ENCODE data around the gene FILIP1L.
"Not testable (repeated sequence)": the region's sequence is repeated elsewhere in the genome, so short reads cannot be mapped to it uniquely, and the experiment has no call there.

Gene FILIP1L

DNA sequence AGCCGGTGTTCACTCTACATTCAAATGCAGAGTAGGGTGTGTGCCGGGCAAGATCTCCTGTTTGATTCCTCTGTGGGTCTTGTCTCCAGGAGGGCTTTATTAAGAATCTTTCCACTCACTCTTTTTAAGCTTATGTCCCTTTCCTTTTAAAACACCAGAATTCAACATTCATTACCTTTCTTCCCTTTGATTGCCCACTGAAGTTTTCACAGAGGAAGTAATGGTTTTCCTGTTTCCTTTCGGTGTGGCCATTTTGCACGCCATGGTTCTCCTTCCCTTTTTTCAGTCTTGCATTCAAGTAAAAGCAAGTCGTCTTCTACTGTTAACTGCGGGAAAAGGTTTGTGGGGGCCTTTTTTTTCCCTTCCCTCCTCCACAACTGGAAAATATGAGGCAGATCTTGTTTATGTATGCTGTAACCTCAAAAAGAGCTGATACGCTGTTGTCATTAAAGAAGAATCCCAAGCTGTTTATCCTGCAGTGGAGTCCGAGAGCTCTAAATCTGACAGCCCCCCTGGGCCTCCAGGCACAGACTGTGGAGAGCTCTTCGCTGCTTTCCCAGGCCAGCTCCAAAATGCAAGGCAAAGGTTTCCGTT lies 40.5 kb downstream of the FILIP1L start:
- DNase-seq (ENCODE audit: low spot score), result no peak

DNA sequence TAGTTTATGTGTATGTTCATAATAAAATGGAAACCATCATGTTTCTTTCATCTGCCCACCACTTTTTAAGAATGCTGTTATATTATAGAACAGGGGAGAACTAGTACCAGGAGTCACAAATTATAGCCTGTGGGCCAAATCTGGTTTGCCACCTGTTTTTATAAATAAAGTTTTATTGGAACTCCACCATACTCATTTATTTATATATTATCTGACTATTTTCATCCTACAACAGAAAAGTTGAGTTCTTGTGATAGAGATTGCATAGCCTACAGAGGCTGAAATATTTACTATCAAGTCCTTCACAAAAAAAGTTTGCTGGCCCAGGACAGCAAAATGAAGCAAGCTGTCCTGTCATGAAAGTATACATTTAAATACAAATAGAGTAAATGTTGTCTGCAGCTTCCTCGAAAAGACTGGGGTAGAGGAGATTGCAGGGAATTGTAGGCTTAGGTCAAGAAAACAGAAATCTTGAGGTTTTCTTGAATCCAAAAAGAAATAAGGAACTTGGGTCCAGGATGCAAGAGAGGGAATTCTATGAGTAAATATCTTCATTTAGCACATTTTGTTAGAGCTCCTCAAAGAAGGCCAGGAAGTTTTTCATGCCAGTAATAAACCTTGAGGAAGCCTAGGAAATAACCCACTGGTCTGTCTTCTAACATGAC lies 41.1 kb downstream of the FILIP1L start:
- no peak for DNase-seq (ENCODE audit: low spot score)

DNA sequence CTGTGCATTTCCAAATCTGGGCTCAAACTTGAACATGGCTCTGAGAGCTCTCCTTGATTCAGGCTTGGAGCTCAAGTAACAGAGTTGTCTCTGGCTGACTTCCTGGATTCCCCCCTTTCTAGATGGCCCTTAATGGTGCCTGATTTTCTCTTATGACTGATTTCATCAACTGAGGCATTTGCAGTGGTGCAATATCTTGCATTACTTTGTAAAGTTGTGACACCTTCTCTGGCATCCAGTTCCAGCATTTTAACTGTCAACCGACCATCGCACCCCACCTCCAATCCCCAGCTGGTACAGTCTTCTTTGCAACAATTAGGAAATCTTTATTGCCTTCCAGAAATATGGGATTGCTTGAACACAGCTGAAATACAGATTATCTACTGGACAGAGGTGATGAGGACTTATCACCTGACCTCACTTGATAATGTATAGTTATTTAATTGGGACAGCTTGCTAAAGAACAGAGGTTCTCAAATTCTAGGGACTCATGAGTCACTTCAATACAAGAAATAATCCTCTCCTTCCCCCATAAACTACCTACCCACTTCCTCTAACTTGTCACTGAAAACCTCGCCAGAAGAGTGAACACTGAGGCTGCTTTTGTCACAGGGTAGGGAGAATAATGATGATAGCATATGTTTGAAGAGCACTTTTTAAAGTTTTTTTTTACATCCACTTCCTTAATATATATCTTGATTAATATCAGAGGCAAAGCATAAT lies 41.8 kb downstream of the FILIP1L start:
- no peak for DNase-seq (ENCODE audit: low spot score)

DNA sequence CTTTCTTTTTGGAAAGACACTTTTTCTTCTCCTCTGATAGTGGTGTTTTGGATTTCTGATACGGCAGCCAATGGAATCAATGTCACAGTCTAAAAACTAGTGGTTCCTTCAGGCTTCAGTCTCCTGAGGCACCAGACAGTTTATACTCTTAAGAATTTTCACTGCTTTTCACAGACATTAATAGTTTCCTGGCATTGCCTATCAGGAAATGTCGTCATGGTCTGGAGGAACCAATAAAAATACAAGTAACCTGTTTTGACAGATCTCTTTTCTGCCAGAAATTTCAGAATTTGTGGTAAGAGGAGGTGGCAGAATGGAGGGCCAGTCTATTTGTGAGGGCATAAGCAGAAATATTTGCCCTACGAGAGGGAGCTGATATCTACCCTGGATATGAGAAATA lies 44.8 kb downstream of the FILIP1L start:
- DNase-seq (ENCODE audit: low spot score), result no peak

DNA sequence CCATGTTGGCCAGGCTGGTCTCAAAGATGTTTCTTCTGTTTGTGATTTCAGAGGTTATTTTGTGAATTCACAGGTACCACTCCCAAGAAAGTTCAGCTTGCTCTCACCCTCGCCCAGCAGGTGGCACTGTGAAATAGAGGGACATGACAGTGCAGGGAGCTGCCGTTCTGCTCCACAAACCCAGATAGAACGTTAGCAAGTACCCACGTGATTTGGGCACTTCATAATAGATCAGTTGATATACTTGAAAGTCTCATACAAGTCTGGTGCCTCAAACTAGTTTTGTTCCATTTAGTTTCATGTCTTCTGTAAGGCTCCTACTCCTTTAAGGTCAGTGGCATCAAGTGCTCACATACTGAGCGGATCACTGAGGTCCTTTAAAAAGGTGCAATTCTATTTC lies 45.5 kb downstream of the FILIP1L start:
- peak; percentile 85 for DNase-seq (ENCODE audit: low spot score)

DNA sequence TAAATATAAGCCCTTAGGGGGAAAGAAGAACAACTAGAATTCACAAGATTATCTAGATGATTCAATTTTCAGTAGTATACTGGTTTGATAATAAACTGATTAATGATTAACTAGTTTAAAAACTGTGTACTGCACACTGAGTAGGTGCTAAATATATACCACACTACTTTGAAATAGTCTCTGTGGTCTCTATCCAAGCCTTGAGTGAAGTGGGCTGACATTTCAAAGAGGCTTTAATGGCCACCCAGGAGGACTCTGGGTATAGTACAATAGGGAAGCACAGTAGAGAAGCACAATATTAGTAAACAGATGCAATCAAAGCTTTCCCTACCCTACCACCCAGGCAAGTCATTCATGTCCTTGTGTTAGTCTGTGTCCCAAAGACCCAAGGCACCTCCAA lies 46.7 kb downstream of the FILIP1L start:
- no peak for DNase-seq (ENCODE audit: low spot score)

DNA sequence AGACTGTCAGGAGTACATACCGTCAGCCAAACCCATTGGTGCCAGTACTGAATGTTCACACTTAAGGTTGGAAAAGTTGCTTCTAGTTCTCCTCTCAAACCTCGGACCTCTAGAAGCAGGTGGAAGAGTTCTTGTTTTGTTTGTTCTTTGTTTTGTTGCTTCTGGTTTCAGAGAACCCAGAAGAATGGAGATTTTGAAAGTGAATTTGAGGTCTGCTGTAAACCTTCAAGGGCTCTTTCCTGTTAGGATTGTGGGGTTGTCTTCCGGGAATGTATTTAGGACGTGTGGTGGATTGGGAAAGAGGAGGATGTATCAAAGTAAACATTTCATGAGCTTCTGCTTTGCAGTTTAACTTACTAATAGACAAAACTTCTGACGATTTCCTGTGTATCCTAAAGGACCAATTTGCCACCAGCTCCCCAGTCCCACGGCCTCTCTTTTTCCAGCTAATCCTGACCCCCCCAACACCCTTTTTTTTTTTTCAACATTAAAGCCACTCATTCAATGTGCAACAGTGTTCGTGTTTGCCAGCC lies 50.3 kb downstream of the FILIP1L start:
- DNase-seq (ENCODE audit: low spot score), result no peak

DNA sequence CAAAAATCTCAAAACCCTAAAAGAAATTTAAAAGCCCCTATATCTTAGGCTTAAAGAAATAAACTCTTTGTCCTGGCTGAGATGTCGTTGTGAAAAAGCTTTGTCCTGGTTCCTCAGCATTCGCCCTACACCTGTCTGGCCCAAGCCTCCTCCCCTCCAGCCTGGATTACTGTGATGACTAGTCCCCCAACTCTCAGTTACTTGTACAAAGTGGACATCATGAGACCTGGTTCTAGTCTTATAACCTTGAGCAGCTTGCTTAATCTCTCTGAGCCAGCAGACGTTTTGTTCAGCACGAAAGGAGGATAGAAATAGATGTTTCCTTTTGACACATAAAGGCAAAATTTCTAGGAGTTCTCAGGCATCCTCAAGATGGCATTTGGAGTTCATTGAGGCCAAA lies 51.6 kb downstream of the FILIP1L start:
- DNase-seq (ENCODE audit: low spot score), result no peak

DNA sequence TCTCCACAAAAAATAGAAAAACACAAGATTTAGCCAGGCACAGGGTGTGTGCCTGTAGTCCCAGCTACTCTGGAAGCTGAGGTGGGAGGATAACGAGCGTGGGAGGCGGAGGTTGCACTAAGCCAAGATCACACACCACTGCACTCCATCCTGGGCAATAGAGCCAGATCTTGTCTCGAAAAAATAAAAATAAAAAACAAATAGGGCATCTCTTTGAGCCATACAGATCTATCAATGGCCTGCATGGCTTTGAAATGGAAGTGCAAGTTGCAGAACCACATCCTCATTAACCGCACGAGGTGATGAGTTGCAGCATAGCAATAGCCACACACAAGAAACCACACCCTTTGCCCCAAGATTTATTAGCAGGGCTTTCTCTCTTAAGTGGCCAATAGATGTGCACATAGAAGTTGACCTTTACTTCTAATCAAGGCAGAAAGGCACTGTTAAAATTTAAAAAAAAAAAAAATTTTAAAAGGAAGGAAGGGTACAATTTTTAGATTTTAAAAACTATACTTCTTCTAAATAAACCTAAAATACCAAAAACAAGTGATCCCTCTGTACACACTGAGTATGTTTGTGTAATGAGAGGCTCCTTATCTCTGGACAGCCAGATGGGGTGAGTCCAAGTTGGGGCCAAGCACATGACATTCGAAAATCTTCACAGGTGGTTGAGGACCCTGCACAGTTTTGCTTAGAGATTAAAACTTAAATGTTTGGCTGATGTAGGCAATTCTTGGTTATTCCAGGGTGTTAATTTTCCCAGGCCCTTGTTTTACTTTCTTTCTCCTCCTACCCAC lies 53.4 kb downstream of the FILIP1L start:
- DNase-seq (ENCODE audit: low spot score), result no peak

DNA sequence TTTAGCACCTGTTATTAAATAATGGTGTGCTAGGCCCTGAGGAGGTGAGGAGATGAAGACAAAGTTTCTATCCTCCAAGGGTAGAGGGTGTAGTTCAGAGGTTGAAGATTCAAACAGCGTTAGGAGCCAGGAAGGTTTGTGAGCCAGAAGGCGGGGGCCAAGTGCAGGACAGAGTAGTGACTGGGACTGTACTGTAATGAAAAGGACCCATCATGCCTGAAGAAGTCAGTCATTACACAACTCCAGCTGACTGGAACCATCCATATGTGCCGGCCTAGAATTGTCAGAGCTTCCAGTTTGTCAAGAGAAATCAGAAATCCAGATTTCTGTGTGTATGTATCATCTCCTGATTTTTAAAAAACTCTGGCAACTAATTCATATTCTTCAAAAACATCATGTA lies 54.8 kb downstream of the FILIP1L start:
- no peak for DNase-seq (ENCODE audit: low spot score)

DNA sequence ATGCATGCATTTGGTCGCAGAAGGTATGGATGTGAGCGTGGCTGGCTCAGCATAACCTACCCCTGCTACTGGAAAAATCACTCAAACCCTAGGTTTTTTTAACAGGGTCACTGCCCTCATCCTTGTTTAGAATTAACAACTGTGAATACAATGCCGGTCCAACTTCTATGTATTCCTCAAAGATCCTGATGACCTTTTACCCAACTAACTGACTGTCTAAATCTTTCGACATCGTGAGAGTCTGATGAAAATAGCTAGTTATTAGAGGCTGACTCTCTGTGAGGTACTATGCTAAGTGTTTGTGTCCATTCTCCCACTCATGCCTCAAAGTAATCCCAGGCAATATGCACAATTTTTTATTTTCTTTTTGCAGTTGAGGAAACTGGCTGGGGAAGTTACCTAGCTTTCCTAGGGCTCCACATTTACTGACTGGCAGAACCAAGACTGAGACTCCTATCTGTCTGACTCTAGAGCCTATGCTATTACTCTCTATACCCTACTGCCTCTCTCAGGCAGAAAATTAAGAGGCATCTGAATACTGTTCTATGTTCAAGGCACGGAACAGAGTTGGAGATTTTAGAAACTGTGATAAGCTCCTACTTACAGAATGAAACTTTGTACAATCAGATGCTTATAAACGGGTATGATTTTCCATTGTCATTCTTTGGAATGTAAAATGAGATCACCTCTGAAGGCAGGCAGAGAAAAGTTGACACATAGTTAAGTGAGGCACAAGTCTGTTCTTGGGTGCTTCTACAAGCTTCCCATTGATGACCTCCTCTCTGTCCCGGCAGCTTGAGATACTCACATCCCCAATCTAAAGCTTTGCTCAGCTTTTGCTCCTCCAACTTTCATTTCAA lies 56.4 kb downstream of the FILIP1L start:
- no peak for DNase-seq (ENCODE audit: low spot score)

DNA sequence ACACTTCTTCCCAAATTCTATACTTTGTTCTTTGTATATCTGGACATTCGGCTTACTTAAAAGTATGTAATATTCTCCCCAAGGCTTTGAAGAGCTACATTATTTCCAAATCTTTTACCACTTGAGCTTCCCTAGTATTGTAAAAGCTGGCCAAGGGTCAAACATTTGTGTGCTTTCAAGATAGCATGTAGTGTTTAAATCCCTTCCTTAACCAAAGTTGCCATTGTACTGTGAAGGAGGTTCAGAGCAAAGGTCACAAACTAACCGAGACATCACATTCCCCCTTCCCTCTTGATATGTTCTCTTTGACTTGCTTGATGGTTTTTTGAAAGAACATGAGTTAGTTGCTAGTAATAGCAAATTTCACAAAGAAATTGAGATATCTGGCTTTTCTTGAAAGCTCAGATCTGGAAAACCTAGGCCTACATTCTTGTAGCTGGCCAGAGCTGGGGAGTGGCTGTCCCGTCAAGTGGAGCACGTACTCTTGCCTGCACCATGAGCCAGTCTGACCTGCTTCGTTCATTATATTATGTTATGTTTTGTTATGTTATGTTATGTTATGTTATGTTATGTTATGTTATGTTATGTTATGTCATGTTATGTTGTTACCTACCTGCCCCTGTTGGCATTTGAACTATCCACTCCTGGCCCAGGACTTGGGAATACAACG lies 60.2 kb downstream of the FILIP1L start:
- DNase-seq (ENCODE audit: low spot score), result no peak

DNA sequence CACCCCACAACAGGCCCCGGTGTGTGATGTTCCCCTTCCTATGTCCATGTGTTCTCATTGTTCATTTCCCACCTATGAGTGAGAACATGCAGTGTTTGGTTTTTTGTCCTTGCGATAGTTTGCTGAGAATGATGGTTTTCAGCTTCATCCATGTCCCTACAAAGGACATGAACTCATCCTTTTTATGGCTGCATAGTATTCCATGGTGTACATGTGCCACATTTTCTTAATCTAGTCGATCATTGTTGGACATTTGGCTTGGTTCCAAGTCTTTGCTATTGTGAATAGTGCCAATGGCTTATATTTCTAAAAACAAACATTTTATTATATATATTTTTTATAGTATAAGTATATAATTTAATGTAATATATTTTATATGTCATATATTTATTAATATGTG lies 62.8 kb downstream of the FILIP1L start:
- DNase-seq (ENCODE audit: low spot score), result not testable (repeated sequence)

DNA sequence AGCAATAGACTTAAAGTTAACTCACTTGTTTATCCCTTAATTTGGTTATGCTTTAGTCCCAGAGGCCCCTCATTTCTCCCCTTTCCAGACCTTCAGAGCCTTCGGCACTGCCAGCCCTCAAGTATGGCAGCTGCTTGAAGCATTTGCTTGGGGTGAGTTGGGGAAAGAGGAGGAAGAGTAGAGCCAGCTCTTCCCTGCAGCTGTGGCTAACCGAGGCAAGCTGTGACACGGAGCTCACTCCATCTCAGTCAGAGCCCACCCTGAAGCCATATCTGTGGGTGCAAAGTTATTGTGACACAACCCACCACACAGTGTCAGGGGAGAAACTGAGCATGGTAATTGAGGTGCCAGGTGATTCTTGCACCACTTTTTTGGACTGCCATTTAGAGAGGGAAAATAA lies 66.1 kb downstream of the FILIP1L start:
- no peak for DNase-seq (ENCODE audit: low spot score)

DNA sequence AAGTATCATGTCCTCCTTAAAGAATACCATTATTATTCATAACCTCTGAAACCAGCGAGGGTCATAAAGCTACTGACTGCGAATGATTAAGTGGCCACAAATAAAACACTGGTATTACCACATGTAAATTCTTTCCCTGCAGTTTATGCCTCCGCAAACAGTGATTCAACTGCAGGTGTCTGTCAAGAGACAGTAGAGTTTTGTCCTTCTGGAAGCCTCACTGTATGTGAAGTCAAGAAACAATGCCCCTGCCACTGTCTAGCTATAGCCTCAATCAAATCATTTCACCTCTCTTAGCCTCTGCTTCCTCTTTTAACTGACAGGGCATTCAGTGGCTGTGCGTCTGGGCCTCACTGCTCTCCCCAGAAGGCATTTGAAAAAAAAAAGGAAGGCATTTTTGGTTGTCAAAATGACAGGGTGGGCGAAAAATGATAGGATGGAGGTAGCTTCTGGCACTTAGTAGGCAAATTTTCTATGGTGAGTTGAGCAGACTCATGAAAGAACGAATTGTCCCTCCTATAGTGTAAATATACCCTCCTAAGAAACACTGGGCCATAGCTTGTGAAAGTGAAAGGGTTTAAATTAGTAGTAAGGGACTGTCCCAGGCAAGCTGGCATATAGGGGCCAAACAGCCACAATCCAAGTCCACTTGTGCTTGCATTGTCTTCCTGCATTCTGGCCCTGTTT lies 66.7 kb downstream of the FILIP1L start:
- DNase-seq (ENCODE audit: low spot score), result peak; percentile 76

DNA sequence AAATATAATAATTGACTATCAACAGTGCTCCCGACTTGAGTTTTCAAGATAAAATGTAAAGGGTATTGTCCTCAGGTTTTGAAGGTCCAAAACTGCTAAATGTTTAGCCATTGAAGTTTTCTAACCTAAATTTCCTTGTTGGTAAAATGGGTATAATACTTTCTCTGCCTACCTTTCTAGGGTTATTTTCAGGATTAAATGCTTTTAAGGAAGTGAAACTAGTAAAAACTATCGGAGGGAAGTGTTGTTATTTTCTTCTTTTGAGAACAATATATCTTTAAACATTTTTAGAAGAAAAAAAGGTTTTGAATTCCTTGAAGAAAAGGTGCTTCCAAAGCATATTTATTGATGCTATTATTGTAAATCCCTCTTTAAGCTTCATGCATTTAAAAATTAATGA lies 67.3 kb downstream of the FILIP1L start:
- DNase-seq (ENCODE audit: low spot score), result no peak

DNA sequence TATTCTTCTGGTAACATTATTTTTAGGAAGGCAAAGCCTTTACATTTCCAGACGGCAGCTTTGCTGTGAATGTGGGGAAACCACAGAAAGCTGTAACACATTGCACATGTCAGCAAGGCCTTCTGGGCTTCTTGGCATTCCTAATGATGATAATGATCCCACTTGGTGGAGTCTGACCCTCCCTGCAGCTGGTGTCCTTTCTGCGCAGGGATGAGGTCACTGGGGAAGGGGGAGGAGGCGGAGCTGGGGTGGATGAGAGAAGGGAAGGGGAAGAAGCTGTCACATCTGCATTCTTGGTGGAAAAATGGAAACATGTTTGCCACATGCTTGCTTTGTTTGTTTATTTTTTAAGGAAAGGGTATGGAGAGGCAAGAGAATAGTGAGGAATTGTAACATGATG lies 68.6 kb downstream of the FILIP1L start:
- DNase-seq (ENCODE audit: low spot score), result no peak

DNA sequence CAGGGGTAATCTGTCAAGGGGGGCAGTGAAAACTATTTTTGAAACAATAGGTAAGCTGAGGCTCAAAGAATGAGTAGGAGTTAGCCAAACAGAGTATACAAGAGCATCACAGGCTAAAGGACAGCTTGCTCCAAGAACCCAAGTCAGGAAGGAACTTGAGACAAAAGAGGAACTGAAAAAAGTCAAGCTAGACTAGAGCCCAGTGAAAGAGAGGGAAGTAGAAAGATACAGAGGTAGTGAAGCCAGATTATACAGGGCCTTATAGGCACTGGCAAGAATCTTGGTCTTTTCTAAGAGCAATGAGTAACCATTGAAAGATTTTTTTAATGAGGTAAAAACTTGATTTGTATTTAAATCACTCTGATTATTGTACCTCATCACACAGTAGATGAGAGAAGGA lies 69.9 kb downstream of the FILIP1L start:
- DNase-seq (ENCODE audit: low spot score), result no peak

DNA sequence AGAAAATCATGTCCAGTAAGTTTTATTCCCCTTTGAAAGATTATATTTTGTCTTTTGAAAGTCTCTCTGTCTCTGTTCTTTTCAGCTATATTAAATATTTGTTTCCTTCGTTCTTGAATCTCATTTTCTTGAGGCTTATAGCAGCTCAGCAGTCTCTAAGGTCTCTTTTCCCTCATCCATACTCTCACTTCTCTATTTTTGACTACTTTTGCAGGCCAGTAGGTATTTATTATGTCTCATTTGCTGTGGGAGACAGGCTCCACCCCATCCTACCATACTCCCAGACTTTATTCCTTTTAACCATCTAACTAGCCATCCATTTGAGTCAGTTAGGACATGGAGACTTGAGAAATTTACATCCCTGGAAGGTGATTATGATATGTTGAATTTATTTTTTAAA lies 71.0 kb downstream of the FILIP1L start:
- no peak for DNase-seq (ENCODE audit: low spot score)
